NT2/D1 (cell line): ENCODE measurements around the gene CPNE5.

ENCODE experiments used
- SUZ12 ChIP-seq: IDR thresholded peaks from 2 replicates; pipeline ENCODE4 v1.6.1; 2011; ENCODE audit not compliant: insufficient read length, insufficient read depth; ENCODE audit errors: extremely low read depth
- YY1 ChIP-seq: IDR thresholded peaks from 2 replicates; pipeline ENCODE4 v1.6.1; 2011; ENCODE audit not compliant: insufficient read length, insufficient read depth
- ZNF274 ChIP-seq: IDR thresholded peaks from 2 replicates; pipeline ENCODE4 v1.6.1; 2011; ENCODE audit warnings: mild to moderate bottlenecking, low read depth, low read length

DNA sequence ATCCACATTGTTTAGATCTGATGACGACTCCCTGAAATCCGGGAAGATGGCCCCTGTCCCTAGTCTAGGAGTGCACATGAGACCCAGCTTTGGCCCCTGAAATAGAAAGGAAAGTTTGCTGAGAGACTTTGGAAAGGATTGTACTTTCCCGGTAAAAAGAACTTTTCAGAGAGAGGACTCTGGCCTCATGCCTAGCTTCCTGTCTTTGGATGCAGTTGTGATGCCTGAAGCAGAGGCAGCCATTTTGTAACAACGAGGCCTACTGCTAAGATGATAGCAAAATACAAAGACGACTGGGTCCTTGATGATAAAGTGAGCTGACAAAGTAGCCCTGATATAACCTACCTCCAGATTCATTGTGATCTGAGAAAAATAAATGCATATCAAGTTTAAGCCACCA is 6.9 kb downstream of the CPNE5 start:
- TF ChIP-seq SUZ12, result no peak
- no peak for TF ChIP-seq ZNF274
- no peak for TF ChIP-seq YY1
